ENCODE measurements around the gene GGTLC2.

GGTLC2 gene

GRCh38 chr22:22692707-22693530 is 48.5 kb downstream of the GGTLC2 start:
- peak; percentile 71 for DNase-seq

GRCh38 chr22:22693531-22693884 is 49.1 kb downstream of the GGTLC2 start:
- no peak for DNase-seq

GRCh38 chr22:22694106-22694505 is 49.7 kb downstream of the GGTLC2 start:
- DNase-seq, result no peak

GRCh38 chr22:22696104-22696503 is 51.7 kb downstream of the GGTLC2 start:
- no peak for DNase-seq
